Lower leg skin (tissue), 4 donors: Measurements from ENCODE around the gene NBR1. TPM values are rescaled to one million over a fixed set of nuclear protein-coding genes. Genes with fewer than 3 reads are reported as not detected.
"Not testable (repeated sequence)": the region's sequence is repeated elsewhere in the genome, so short reads cannot be mapped to it uniquely, and the experiment has no call there.

Experiments used
- DNase-seq, 2 donors: peaks; one replicate each; pipeline ENCODE4 v3.0.0-alpha.2; 2019; ENCODE audit warnings: low spot score in 2 of 2
- H3K4me3 ChIP-seq: fragments of 200-600 bp; sonication (generic); 2 replicates; pipeline ENCODE4 v1.5.1; 2017; ENCODE audit warnings: mild to moderate bottlenecking, low read depth; ENCODE audit not compliant: poor library complexity, severe bottlenecking
- POLR2A ChIP-seq, 2 donors: fragments of 450-650 bp; IDR thresholded peaks; one replicate each; pipeline ENCODE4 v1.6.1; 2016 to 2017; ENCODE audit warnings: antibody characterized with exemption in 2 of 2, mild to moderate bottlenecking in 1 of 2, moderate library complexity in 1 of 2
- WGBS, 2 donors: methylation state at CpG; one replicate each; pipeline ENCODE4 v1.1.5; 2018; 5-methylcytosine and 5-hydroxymethylcytosine counted together
- intact Hi-C: fragments of 100-400 bp; cut with DNase I; formaldehyde crosslinking; loops from one replicate; pipeline ENCODE4 v1.15.0; 2023; ENCODE audit warnings: low total_unique reads
- total RNA-seq, 4 donors: library from RNA; depleted of rRNA; stranded (reverse); fragments of >200 nt; gene quantifications; one replicate each; pipeline ENCODE4 v1.1.0, GENCODE V29; 2016
- TF ChIP-seq, protein P1 (sequence below), 3 donors: fragments of 450-650 bp; IDR thresholded peaks; one replicate each; pipeline ENCODE4 v1.5.1; 2016; ENCODE audit warnings: antibody characterized with exemption in 3 of 3, mild to moderate bottlenecking in 3 of 3, moderate library complexity in 2 of 3

NBR1 gene
- total RNA-seq, 4 donors from 2014 or later = 84.3 to 101 (median 91.4) TPM

DNA sequence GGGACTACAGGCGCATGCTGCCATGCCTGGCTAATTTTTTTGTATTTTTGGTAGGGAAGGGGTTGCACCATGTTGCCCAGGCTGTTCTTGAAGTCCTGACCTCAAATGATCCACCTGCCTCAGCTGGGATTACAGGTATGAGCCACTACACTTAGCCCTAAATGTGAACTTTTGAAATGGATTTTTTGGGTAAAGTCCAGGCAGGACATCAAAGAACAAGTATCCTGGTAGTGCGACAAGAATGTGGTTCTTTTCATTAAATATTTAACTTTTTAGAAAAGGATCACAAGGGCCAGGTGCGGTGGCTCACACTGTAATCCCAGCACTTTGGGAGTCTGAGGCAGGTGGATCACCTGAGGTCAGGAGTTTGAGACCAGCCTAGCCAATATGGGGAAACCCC, 15.3 kb upstream of the NBR1 start:
- intact Hi-C loops = no loop called here
- DNase-seq = no peak
- H3K4me3 ChIP-seq = no peak overlapping the region
- TF ChIP-seq POLR2A (IDR thresholded peaks at IDR 0.05) = no peak
- TF ChIP-seq, protein P1, sequence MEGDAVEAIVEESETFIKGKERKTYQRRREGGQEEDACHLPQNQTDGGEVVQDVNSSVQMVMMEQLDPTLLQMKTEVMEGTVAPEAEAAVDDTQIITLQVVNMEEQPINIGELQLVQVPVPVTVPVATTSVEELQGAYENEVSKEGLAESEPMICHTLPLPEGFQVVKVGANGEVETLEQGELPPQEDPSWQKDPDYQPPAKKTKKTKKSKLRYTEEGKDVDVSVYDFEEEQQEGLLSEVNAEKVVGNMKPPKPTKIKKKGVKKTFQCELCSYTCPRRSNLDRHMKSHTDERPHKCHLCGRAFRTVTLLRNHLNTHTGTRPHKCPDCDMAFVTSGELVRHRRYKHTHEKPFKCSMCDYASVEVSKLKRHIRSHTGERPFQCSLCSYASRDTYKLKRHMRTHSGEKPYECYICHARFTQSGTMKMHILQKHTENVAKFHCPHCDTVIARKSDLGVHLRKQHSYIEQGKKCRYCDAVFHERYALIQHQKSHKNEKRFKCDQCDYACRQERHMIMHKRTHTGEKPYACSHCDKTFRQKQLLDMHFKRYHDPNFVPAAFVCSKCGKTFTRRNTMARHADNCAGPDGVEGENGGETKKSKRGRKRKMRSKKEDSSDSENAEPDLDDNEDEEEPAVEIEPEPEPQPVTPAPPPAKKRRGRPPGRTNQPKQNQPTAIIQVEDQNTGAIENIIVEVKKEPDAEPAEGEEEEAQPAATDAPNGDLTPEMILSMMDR (IDR thresholded peaks at IDR 0.05) = no peak
- 96 to 100% methylated on average over 3 of the region's 3 CpGs for whole genome bisulfite sequencing, 2 donors

DNA sequence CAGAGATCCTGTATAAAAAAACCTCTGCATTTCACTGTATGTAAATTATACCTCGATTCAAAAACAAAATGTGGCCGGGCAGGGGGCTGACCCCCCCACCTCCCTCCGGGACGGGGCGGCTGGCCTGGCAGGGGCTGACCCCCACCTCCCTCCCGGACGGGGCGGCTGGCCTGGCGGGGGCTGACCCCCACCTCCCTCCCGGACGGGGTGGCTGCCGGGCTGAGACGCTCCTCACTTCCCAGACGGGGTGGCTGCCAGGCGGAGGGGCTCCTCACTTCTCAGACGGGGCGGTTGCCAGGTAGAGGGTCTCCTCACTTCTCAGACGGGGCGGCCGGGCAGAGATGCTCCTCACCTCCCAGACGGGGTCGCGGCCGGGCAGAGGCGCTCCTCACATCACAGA, 11.8 kb upstream of the NBR1 start:
- WGBS, 2 donors = 89 to 94% methylated on average over 17 to 25 of the region's 25 CpGs
- intact Hi-C loops, H3K4me3 ChIP-seq, DNase-seq: not testable (repeated sequence)

DNA sequence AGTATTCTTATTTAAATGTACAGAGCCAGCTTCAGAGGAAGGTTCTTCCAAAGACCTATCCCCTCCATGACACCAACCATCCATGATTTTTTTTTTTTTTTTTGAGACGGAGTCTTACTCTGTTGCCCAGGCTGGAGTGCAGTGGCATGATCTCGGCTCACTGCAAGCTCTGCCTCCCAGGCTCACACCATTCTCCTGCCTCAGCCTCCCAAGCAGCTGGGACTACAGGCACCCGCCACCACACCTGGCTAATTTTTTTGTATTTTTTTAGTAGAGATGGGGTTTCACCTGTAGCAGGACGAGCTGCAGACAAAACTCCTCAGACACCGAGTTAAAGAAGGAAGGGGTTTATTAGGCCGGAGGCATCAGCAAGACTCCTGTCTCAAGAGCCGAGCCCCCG, 11.1 kb upstream of the NBR1 start:
- intact Hi-C loops, H3K4me3 ChIP-seq, DNase-seq: not testable (repeated sequence)
- WGBS, 2 donors = 91 to 96% methylated on average over 8 of the region's 8 CpGs

GRCh38 chr17:43165971-43166370, 5.0 kb upstream of the NBR1 start:
- intact Hi-C loops, H3K4me3 ChIP-seq, DNase-seq: not testable (repeated sequence)

- TF ChIP-seq, protein P1 (IDR thresholded peaks at IDR 0.05) = no peak
- TF ChIP-seq POLR2A (IDR thresholded peaks at IDR 0.05) = no peak
- intact Hi-C loops = no loop called here
Observed at GRCh38 chr17:43169561-43170139, 1.4 kb upstream of the NBR1 start.

GRCh38 chr17:43170140-43170765, 761 bp upstream of the NBR1 start:
- TF ChIP-seq, protein P1 (IDR thresholded peaks at IDR 0.05) = no peak
- peak in 1 of 2 donors; percentile 11 for TF ChIP-seq POLR2A (IDR thresholded peaks at IDR 0.05)
- intact Hi-C loops = no loop called here
- peak overlapping the region; percentile 73 for H3K4me3 ChIP-seq
- DNase-seq = peak; percentile 96 to 98
- 0% methylated on average over 27 of the region's 27 CpGs for WGBS, 2 donors

More at GRCh38 chr17:43169561-43170139, 1.4 kb upstream of the NBR1 start:
- peak; percentile 26 to 86 for DNase-seq
- WGBS, 2 donors = 1% methylated on average over 27 to 29 of the region's 29 CpGs
- peak overlapping the region; percentile 57 for H3K4me3 ChIP-seq

DNA sequence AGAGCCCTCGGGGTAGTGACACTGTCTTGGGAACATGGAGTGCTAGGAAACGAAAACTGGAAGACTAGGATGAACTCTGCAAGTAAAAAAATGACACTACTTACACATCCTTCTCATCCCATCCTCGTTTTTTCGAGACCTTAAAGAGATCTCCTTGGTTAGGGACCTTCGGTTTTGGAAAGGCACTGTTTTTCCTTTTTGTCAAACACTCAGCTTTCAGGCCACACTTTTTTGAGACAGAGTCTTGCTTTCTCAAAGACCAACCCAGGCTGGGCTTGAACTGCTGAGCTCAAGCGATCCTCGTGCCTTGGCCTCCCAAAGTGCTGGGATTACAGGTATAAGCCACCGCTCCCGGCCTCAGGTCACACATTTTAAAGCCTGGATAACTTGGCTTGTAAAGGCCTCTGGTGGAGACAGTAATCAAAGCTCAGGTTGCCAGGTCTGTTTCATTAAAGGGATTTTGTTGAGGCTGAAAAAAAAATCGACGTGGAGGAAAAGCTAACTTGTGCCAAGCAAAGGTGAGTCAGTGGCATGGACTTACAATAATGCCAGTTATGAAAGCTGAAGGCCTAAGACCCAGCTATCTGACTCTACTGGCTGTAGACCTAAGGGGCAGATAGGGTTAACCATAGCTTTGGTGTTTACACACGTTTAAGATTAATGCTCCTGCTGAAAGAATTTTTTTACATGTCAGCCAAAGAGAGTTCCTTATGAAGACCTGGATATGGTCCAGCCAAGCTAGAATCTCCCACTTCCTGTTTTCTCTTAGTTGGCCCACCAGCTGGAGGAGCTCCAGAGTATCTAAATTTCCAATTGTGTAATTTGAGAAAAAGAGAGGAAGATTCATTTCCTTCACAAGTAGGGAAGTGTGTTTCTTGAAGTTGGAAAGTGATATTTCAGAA, 823 bp downstream of the NBR1 start:
- WGBS, 2 donors = 6% methylated on average over 12 of the region's 12 CpGs
- H3K4me3 ChIP-seq = peak overlapping the region; percentile 73
- no peak for TF ChIP-seq POLR2A (IDR thresholded peaks at IDR 0.05)
- TF ChIP-seq, protein P1 (IDR thresholded peaks at IDR 0.05) = no peak
- DNase-seq = peak in 1 of 2 donors; percentile 41
- intact Hi-C loops = no loop called here
